Hepatocyte (in vitro differentiated cells): ENCODE data around the gene XIRP2. TPM values are rescaled to one million over a fixed set of nuclear protein-coding genes. Genes with fewer than 3 reads are reported as not detected.
"Not testable (repeated sequence)": the region's sequence is repeated elsewhere in the genome, so short reads cannot be mapped to it uniquely, and the experiment has no call there.

Experiments used
- DNase-seq: peaks from one replicate; pipeline ENCODE4 v3.0.0-alpha.2; 2016; ENCODE audit warnings: low spot score
- H2AFZ ChIP-seq: fragments of 200-600 bp; sonication (generic); 2 replicates; pipeline ENCODE4 v1.6.0; 2016; ENCODE audit warnings: antibody characterized with exemption, mild to moderate bottlenecking
- H3K27ac ChIP-seq: fragments of 200-600 bp; sonication (generic); 2 replicates; pipeline ENCODE4 v1.5.1; 2016; ENCODE audit warnings: mild to moderate bottlenecking
- H3K27me3 ChIP-seq: fragments of 200-600 bp; sonication (generic); 2 replicates; pipeline ENCODE4 v1.6.1; 2016
- H3K36me3 ChIP-seq: fragments of 200-600 bp; sonication (generic); replicated peaks from 2 replicates; pipeline ENCODE4 v1.5.1; 2016; ENCODE audit warnings: low read depth; ENCODE audit not compliant: insufficient read depth
- H3K4me1 ChIP-seq: fragments of 200-600 bp; sonication (generic); 2 replicates; pipeline ENCODE4 v1.5.1; 2016; ENCODE audit warnings: mild to moderate bottlenecking, moderate library complexity; ENCODE audit not compliant: insufficient read depth
- H3K4me2 ChIP-seq: fragments of 200-600 bp; sonication (generic); 2 replicates; pipeline ENCODE4 v1.6.0; 2016
- H3K4me3 ChIP-seq: fragments of 200-600 bp; sonication (generic); 2 replicates; pipeline ENCODE4 v1.5.1; 2016; ENCODE audit warnings: mild to moderate bottlenecking
- H3K79me2 ChIP-seq: fragments of 200-600 bp; sonication (generic); 2 replicates; pipeline ENCODE4 v1.6.0; 2017; ENCODE audit warnings: mild to moderate bottlenecking
- H3K9me2 ChIP-seq: fragments of 200-600 bp; sonication (generic); replicated peaks from 2 replicates; pipeline ENCODE4 v1.6.0; 2017; ENCODE audit warnings: mild to moderate bottlenecking; ENCODE audit not compliant: insufficient read depth
- H3K9me3 ChIP-seq: fragments of 200-600 bp; sonication (generic); 2 replicates; pipeline ENCODE4 v1.5.1; 2016; ENCODE audit warnings: low read depth, mild to moderate bottlenecking
- H4K20me1 ChIP-seq: fragments of 200-600 bp; sonication (generic); 2 replicates; pipeline ENCODE4 v1.6.0; 2016; ENCODE audit warnings: mild to moderate bottlenecking; ENCODE audit not compliant: insufficient read depth, poor library complexity, severe bottlenecking
- CTCF ChIP-seq: fragments of 200-600 bp; sonication (generic); IDR thresholded peaks from 2 replicates; pipeline ENCODE4 v1.5.1; 2016; ENCODE audit warnings: antibody characterized with exemption, mild to moderate bottlenecking; ENCODE audit not compliant: poor library complexity
- EZH2 ChIP-seq: fragments of 200-600 bp; sonication (generic); IDR thresholded peaks from 2 replicates; pipeline ENCODE4 v1.6.1; 2016; ENCODE audit warnings: antibody characterized with exemption, mild to moderate bottlenecking, borderline replicate concordance
- EZH2phosphoT487 ChIP-seq: fragments of 200-600 bp; sonication (generic); IDR thresholded peaks from one replicate; pipeline ENCODE4 v1.6.1; 2018; ENCODE audit warnings: antibody characterized with exemption, mild to moderate bottlenecking, low read depth, moderate library complexity; ENCODE audit not compliant: unreplicated experiment, severe bottlenecking
- WGBS: methylation state at CpG from one replicate; pipeline ENCODE4 v1.1.6; 2016; ENCODE audit warnings: low lambda C conversion rate; ENCODE audit errors: missing lambda C conversion rate; 5-methylcytosine and 5-hydroxymethylcytosine counted together
- polyA plus RNA-seq: library from polyadenylated mRNA; unstranded; fragments of >200 nt; fragmentation: Nextera tagmentation; extraction: Ambion mirVana; gene quantifications from 2 replicates; pipeline ENCODE4 v1.2.1, GENCODE V29; 2016
- total RNA-seq: library from RNA; depleted of rRNA; stranded (reverse); fragments of >200 nt; gene quantifications from 2 replicates; pipeline ENCODE4 v1.2.3, GENCODE V29; 2014

The XIRP2 gene
- total and polyA plus RNA-seq, 2 experiments from 2014 or later, result not detected

GRCh38 chr2:167264380-167264779 lies 376.1 kb downstream of the XIRP2 start:
- H3K27ac ChIP-seq, result no peak overlapping the region
- no peak for DNase-seq
- no peak overlapping the region for H3K4me3 ChIP-seq
- no peaks in the 10 kb centered on the region for H4K20me1 ChIP-seq
- no peaks in the 10 kb centered on the region for H3K9me2 ChIP-seq
- no peaks in the 10 kb centered on the region for H3K27me3 ChIP-seq
- H3K9me3 ChIP-seq, result no peaks in the 10 kb centered on the region
- H3K4me2 ChIP-seq, result no peak overlapping the region
- WGBS, result 93% methylated on average over 5 of the region's 5 CpGs
- no peaks in the 10 kb centered on the region for H3K4me1 ChIP-seq
- no peaks in the 10 kb centered on the region for H3K36me3 ChIP-seq
- no peak overlapping the region for H2AFZ ChIP-seq
- TF ChIP-seq CTCF (peak; percentile 27), EZH2phosphoT487 (no peak), EZH2 (no peak)
- H3K79me2 ChIP-seq, result no peaks in the 10 kb centered on the region

GRCh38 chr2:167265004-167265403 lies 376.7 kb downstream of the XIRP2 start:
- Histone ChIP-seq H3K4me1 (no peaks in the 10 kb centered on the region), H3K9me3 (no peaks in the 10 kb centered on the region), H3K4me2 (no peak overlapping the region), H3K4me3 (no peak overlapping the region), H3K27ac (no peak overlapping the region), H3K79me2 (no peaks in the 10 kb centered on the region), H2AFZ (no peak overlapping the region), H3K9me2 (no peaks in the 10 kb centered on the region), H3K36me3 (no peaks in the 10 kb centered on the region), H4K20me1 (no peaks in the 10 kb centered on the region), H3K27me3 (no peaks in the 10 kb centered on the region)
- TF ChIP-seq EZH2phosphoT487, result no peak
- no peak for TF ChIP-seq EZH2
- no peak for TF ChIP-seq CTCF
- WGBS, result 77% methylated on average over 2 of the region's 2 CpGs
- no peak for DNase-seq

DNA sequence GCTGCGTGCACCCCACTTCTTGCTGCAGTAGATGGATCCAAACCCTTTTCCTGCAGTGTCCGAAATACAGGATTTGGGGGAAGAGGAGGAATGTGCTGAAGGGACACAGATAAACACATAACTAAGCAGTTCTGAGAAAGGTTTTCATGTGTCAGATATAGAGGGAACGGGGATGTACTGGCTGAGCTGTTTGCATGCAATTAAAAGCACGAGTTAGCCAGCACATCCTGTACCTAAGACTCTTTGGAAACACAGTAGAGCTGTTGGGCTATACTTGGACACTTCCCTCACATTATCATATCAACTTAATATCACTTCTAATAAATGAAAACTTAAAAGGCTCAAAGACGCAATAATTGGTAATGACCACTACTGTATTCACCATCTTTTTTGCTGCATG lies 377.4 kb downstream of the XIRP2 start:
- no peak overlapping the region for H2AFZ ChIP-seq
- 89% methylated on average over 5 of the region's 5 CpGs for WGBS

GRCh38 chr2:167268245-167268644 lies 380.0 kb downstream of the XIRP2 start:
- WGBS, result 82% methylated on average over 2 of the region's 2 CpGs
- not testable (repeated sequence) for H3K27me3 ChIP-seq, H3K9me3 ChIP-seq, H2AFZ ChIP-seq, H3K36me3 ChIP-seq, DNase-seq, H3K27ac ChIP-seq, H4K20me1 ChIP-seq, H3K4me2 ChIP-seq, H3K4me1 ChIP-seq, H3K79me2 ChIP-seq, H3K9me2 ChIP-seq, H3K4me3 ChIP-seq

More for the DNA sequence above, 377.4 kb downstream of the XIRP2 start:
- H3K79me2 ChIP-seq, result no peaks in the 10 kb centered on the region
- no peak overlapping the region for H3K4me2 ChIP-seq
- no peak overlapping the region for H3K27ac ChIP-seq
- DNase-seq, result no peak
- no peaks in the 10 kb centered on the region for H3K27me3 ChIP-seq
- no peaks in the 10 kb centered on the region for H3K36me3 ChIP-seq
- no peaks in the 10 kb centered on the region for H3K9me3 ChIP-seq
- no peaks in the 10 kb centered on the region for H3K4me1 ChIP-seq
- no peaks in the 10 kb centered on the region for H3K9me2 ChIP-seq
- H3K4me3 ChIP-seq, result no peak overlapping the region
- TF ChIP-seq EZH2phosphoT487 (no peak), EZH2 (no peak), CTCF (no peak)
- no peaks in the 10 kb centered on the region for H4K20me1 ChIP-seq
